Calu3 (cell line): Measurements from ENCODE around the gene PTCD2. TPM values are rescaled to one million over a fixed set of nuclear protein-coding genes. Genes with fewer than 3 reads are reported as not detected.

Source experiments
- BruUV-seq: library from RNA; stranded (reverse); fragments of 400-500 nt; replicated peaks from 2 replicates; lab custom pipeline; 2021; lab: Mats Ljungman, UMichigan
- CTCF ChIA-PET: fragments of 300-600 bp; sonication (Branson Sonifier 250); formaldehyde crosslinking; loops from one replicate; lab custom pipeline; 2022; ENCODE audit warnings: antibody characterized with exemption; lab: Charles Lee
- DNase-seq: peaks from one replicate; pipeline ENCODE4 v3.0.0; 2022
- H3K27ac Mint-ChIP-seq: one replicate; pipeline ENCODE4 v1.8.0; 2022; ENCODE audit warnings: mixed read lengths; ENCODE audit not compliant: unreplicated experiment
- H3K27me3 Mint-ChIP-seq: one replicate; pipeline ENCODE4 v1.8.0; 2022; ENCODE audit warnings: mixed read lengths; ENCODE audit not compliant: unreplicated experiment
- H3K36me3 Mint-ChIP-seq: one replicate; pipeline ENCODE4 v1.8.0; 2022; ENCODE audit warnings: mild to moderate bottlenecking, moderate library complexity, mixed read lengths; ENCODE audit not compliant: insufficient read depth, unreplicated experiment
- H3K4me1 Mint-ChIP-seq: one replicate; pipeline ENCODE4 v1.8.0; 2022; ENCODE audit warnings: mild to moderate bottlenecking, low read depth, mixed read lengths; ENCODE audit not compliant: unreplicated experiment
- H3K4me3 Mint-ChIP-seq: one replicate; pipeline ENCODE4 v1.8.0; 2022; ENCODE audit warnings: mild to moderate bottlenecking, low read depth, moderate library complexity, mixed read lengths; ENCODE audit not compliant: unreplicated experiment
- H3K9me3 Mint-ChIP-seq: one replicate; pipeline ENCODE4 v1.8.0; 2022; ENCODE audit warnings: low read depth, mixed read lengths; ENCODE audit not compliant: unreplicated experiment
- CTCF ChIP-seq: fragments of 200-600 bp; IDR thresholded peaks from one replicate; pipeline ENCODE4 v1.8.0; 2022; ENCODE audit warnings: antibody characterized with exemption; ENCODE audit not compliant: unreplicated experiment
- intact Hi-C: fragments of 100-400 bp; cut with micrococcal nuclease; formaldehyde crosslinking; loops from one replicate; pipeline ENCODE4 v1.10.0; 2022; ENCODE audit not compliant: unreplicated experiment
- total RNA-seq: library from RNA; stranded (reverse); gene quantifications from 2 replicates; pipeline ENCODE4 v1.2.3, GENCODE V29; 2022

PTCD2 gene
- total RNA-seq, 1 experiment from 2014 or later = 14.3 TPM

- Mint-ChIP-seq H3K36me3 (peaks cover 8% of the 10 kb centered on the region), H3K4me3 (no peak overlapping the region), H3K4me1 (peaks cover 3% of the 10 kb centered on the region), H3K27me3 (no peaks in the 10 kb centered on the region), H3K27ac (no peak overlapping the region), H3K9me3 (no peaks in the 10 kb centered on the region)
- BruUV-seq = no TSS peak
- CTCF ChIA-PET = no interaction called here
- intact Hi-C loops = no loop called here
- DNase-seq = no peak
- no peak for TF ChIP-seq CTCF
These were observed 43.9 kb upstream of the PTCD2 start for GRCh38 chr5:72276219-72276752.

- CTCF ChIA-PET = no interaction called here
- DNase-seq = no peak
- Mint-ChIP-seq H3K9me3 (no peaks in the 10 kb centered on the region), H3K4me1 (peaks cover 23% of the 10 kb centered on the region), H3K27ac (peak overlapping the region; percentile 77), H3K27me3 (no peaks in the 10 kb centered on the region), H3K4me3 (no peak overlapping the region), H3K36me3 (peaks cover 18% of the 10 kb centered on the region)
- no TSS peak for BruUV-seq
- intact Hi-C loops = no loop called here
- no peak for TF ChIP-seq CTCF
These were observed 39.5 kb upstream of the PTCD2 start for GRCh38 chr5:72280581-72281069.

GRCh38 chr5:72281430-72281763, 38.8 kb upstream of the PTCD2 start:
- no peak for DNase-seq
- CTCF ChIA-PET = no interaction called here
- H3K4me1 Mint-ChIP-seq = peaks cover 27% of the 10 kb centered on the region
- intact Hi-C loops = no loop called here
- no TSS peak for BruUV-seq
- H3K9me3 Mint-ChIP-seq = no peaks in the 10 kb centered on the region
- TF ChIP-seq CTCF = no peak
- H3K27me3 Mint-ChIP-seq = no peaks in the 10 kb centered on the region
- peak overlapping the region; percentile 77 for H3K27ac Mint-ChIP-seq
- no peak overlapping the region for H3K4me3 Mint-ChIP-seq
- peaks cover 18% of the 10 kb centered on the region for H3K36me3 Mint-ChIP-seq

- Mint-ChIP-seq H3K9me3 (no peaks in the 10 kb centered on the region), H3K27ac (peak overlapping the region; percentile 77), H3K36me3 (peaks cover 21% of the 10 kb centered on the region), H3K4me1 (peaks cover 27% of the 10 kb centered on the region), H3K27me3 (no peaks in the 10 kb centered on the region), H3K4me3 (no peak overlapping the region)
- DNase-seq = no peak
- BruUV-seq = no TSS peak
- intact Hi-C loops = no loop called here
- CTCF ChIA-PET = no interaction called here
- TF ChIP-seq CTCF = no peak
These were observed 38.2 kb upstream of the PTCD2 start for GRCh38 chr5:72281764-72282499.
